ENCODE measurements around the gene IDH3G. TPM values are rescaled to one million over a fixed set of nuclear protein-coding genes. Genes with fewer than 3 reads are reported as not detected.

The IDH3G gene
- total RNA-seq, 1 donor from 2014 or later: 49.5 TPM

DNA sequence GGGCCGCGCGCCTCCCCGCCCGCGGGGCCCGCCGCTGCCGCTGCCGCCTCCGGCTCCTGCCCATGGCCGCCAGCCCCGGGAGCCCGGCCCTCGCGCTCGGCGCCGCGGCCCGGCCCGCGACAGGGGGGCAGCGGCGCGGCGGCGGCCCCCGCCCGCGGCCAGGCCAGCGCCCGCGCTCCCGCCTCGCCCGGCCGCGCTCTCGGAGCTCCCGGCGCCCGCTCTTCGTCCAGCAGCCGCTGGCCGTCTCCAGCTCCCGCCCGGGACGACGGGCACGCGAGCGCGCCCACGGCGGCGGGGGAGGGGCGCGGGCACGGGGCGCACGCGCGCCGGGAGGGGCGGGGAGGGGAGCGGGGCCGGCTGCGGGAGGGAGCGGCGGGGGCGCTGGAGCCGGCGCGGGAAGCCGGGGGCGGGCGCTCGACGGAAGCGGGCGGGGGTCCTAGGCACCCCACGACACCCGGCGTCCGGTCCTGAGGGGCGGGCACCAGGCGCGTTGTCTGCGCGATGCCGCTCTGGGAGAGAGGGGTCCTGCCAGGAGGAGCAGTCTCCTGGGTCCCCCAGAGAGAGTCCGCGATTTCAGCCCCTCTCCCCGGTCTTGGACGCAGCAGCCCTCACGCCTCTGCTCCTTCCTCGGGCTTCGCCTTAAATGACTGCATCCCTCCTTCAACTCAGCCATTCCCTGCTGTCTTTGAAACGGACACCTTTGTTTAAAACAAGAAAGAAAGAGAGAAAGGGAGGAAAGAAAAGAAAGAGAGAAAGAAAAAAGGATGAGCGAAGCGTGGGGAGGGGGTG, 36.7 kb upstream of the IDH3G start:
- no peak for TF ChIP-seq CTCF (IDR thresholded peaks at IDR 0.05; ENCODE audit: unreplicated experiment)
- Mint-ChIP-seq H3K4me3 (ENCODE audit: low read depth) (no peak overlapping the region), H3K9me3 (ENCODE audit: low read depth) (peaks cover 3% of the 10 kb centered on the region), H3K27me3 (peaks cover 52% of the 10 kb centered on the region), H3K27ac (no peak overlapping the region), H3K36me3 (ENCODE audit: insufficient read depth) (peaks cover 1% of the 10 kb centered on the region), H3K4me1 (ENCODE audit: low read depth) (no peaks in the 10 kb centered on the region)
- DNase-seq (ENCODE audit: low spot score, unreplicated experiment): no peak

DNA sequence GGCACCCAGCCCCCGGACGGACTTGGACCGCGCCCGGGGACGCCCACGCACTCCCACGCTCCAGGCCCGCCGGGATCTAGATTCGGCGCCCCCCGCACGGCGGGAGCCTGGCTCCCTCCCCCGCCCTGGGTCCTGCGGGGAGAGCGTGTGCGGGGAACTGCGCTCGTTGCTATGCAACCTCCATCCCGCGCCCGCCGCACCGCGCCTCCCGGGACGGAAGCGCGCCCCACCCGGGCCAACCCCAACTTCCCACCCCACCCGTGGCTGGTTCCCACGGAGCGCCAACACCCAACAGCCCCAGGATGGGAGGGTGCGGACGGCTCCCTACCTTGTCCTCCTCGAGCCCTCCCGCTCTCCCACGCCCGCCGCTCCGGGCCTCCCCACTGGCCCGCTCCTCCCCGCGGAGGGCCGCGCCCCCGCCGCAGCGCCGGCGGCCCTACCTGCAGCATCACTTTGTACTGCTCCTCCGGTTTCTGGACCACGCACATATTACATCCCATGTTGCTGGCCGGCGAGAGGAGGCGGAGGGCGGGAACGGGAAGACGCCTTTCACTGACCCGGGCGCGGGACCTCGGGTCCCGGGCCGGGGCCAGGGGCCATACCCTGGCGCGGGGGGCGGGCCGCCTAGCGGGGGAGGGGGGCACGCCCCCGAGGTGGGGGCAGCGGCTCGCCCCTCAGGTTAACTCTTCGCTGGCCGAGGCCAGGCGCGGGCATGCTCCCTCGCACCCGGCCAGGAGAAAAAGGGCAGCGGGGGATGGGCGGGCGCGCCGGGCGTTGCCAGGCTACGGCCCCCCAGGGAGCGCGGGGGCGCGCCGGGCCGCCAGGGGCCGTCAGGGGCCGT, 35.8 kb upstream of the IDH3G start, which contains the start of gene PDZD4:
Gene PDZD4, minus strand, starts transcription at position 746 of the 841 bp plus-strand sequence. Its CDS starts 246 bp downstream, at position 500.
- peak within 1 kb of the TSS; percentile 50 for H3K4me3 Mint-ChIP-seq (ENCODE audit: low read depth)
- H3K36me3 Mint-ChIP-seq (ENCODE audit: insufficient read depth): peaks cover 1% of the 10 kb centered on the region
- no peak for DNase-seq (ENCODE audit: low spot score, unreplicated experiment)
- peaks cover 3% of the 10 kb centered on the region for H3K9me3 Mint-ChIP-seq (ENCODE audit: low read depth)
- no peaks in the 10 kb centered on the region for H3K4me1 Mint-ChIP-seq (ENCODE audit: low read depth)
- no peak within 1 kb of the TSS for H3K27ac Mint-ChIP-seq
- no peak for TF ChIP-seq CTCF (IDR thresholded peaks at IDR 0.05; ENCODE audit: unreplicated experiment)
- H3K27me3 Mint-ChIP-seq: peaks cover 60% of the 10 kb centered on the region

DNA sequence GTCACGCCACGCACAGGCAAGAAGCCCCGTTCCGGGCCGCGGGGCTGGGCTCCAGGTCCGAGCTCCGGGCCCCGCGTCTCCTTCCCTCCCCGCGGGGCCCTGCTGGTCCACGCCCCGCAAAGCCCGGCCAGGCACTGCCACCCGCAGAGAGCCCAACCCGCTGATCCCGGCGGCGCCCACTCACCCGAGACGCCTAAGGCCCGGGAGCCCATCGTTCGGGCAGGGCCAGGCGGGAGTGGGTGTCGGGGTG, 35.3 kb upstream of the IDH3G start:
- no peak for DNase-seq (ENCODE audit: low spot score, unreplicated experiment)
- H3K36me3 Mint-ChIP-seq (ENCODE audit: insufficient read depth): no peaks in the 10 kb centered on the region
- TF ChIP-seq CTCF (IDR thresholded peaks at IDR 0.05; ENCODE audit: unreplicated experiment): no peak
- peaks cover 57% of the 10 kb centered on the region for H3K27me3 Mint-ChIP-seq
- peaks cover 3% of the 10 kb centered on the region for H3K9me3 Mint-ChIP-seq (ENCODE audit: low read depth)
- H3K27ac Mint-ChIP-seq: no peak overlapping the region
- no peaks in the 10 kb centered on the region for H3K4me1 Mint-ChIP-seq (ENCODE audit: low read depth)
- peak overlapping the region; percentile 31 for H3K4me3 Mint-ChIP-seq (ENCODE audit: low read depth)

- no peak for DNase-seq (ENCODE audit: low spot score, unreplicated experiment)
- no peaks in the 10 kb centered on the region for H3K4me1 Mint-ChIP-seq (ENCODE audit: low read depth)
- TF ChIP-seq CTCF (IDR thresholded peaks at IDR 0.05; ENCODE audit: unreplicated experiment): no peak
Observed at GRCh38 chrX:153828723-153829548, 34.8 kb upstream of the IDH3G start.

DNA sequence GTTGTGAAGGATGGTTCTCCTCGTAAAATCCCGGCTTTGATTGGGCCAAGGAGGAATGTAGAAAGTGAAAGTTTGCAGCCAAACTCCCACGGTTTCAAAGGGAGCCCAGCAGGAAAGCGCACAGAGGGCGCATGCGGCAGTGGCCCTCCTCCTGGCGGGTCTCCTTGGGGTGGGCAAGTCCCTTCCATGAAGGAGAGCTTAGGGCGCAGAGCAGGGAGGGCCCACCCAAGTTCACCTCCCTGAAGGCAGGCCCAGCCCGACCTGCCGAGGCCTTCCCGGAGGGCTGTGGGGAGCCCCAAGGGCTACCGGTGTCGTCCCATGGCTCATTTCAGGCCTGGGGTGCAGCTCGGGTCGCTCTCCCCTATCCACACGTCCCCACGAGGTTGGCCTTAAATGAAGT, 34.1 kb upstream of the IDH3G start:
- Mint-ChIP-seq H3K9me3 (ENCODE audit: low read depth) (peaks cover 3% of the 10 kb centered on the region), H3K36me3 (ENCODE audit: insufficient read depth) (no peaks in the 10 kb centered on the region), H3K27ac (no peak overlapping the region), H3K27me3 (peaks cover 62% of the 10 kb centered on the region), H3K4me1 (ENCODE audit: low read depth) (no peaks in the 10 kb centered on the region), H3K4me3 (ENCODE audit: low read depth) (no peak overlapping the region)
- TF ChIP-seq CTCF (IDR thresholded peaks at IDR 0.05; ENCODE audit: unreplicated experiment): no peak
- no peak for DNase-seq (ENCODE audit: low spot score, unreplicated experiment)

More at GRCh38 chrX:153828723-153829548, 34.8 kb upstream of the IDH3G start:
- Mint-ChIP-seq H3K9me3 (ENCODE audit: low read depth) (peaks cover 3% of the 10 kb centered on the region), H3K4me3 (ENCODE audit: low read depth) (peak overlapping the region; percentile 31), H3K36me3 (ENCODE audit: insufficient read depth) (no peaks in the 10 kb centered on the region), H3K27me3 (peaks cover 57% of the 10 kb centered on the region), H3K27ac (no peak overlapping the region)

Data from progenitor cell of endocrine pancreas (in vitro differentiated cells).